GM12801 (cell line): ENCODE data around the gene SAMMSON.

ENCODE experiments used
- CTCF ChIP-seq: IDR thresholded peaks from one replicate; pipeline ENCODE4 v1.5.1; 2011; ENCODE audit warnings: control low read depth; ENCODE audit not compliant: insufficient read length; ENCODE audit errors: extremely low read depth

The SAMMSON gene

GRCh38 chr3:70110066-70110465, 110.5 kb downstream of the SAMMSON start:
- no peak for TF ChIP-seq CTCF

- TF ChIP-seq CTCF = no peak
Measured at GRCh38 chr3:70111411-70111810, 111.9 kb downstream of the SAMMSON start.

- no peak for TF ChIP-seq CTCF
Measured at GRCh38 chr3:70112751-70113150, 113.2 kb downstream of the SAMMSON start.

- TF ChIP-seq CTCF = no peak
Measured at GRCh38 chr3:70114431-70114830, 114.9 kb downstream of the SAMMSON start.

- TF ChIP-seq CTCF = no peak
Measured at GRCh38 chr3:70119879-70120278, 120.3 kb downstream of the SAMMSON start.
